Smooth muscle cell (in vitro differentiated cells): Measurements from ENCODE around the gene CCDC97. TPM values are rescaled to one million over a fixed set of nuclear protein-coding genes. Genes with fewer than 3 reads are reported as not detected.
A peak's percentile ranks its signal among the peaks of the same experiment; 100 is the strongest.

Experiments used
- DNase-seq: peaks from one replicate; lab custom pipeline; 2025; ENCODE audit not compliant: unreplicated experiment; lab: John Stamatoyannopoulos, UW
- H2AFZ ChIP-seq: fragments of 200-600 bp; sonication (generic); 2 replicates; pipeline ENCODE4 v1.6.0; 2016; ENCODE audit warnings: antibody characterized with exemption, low read depth, mild to moderate bottlenecking
- H3F3A ChIP-seq: fragments of 200-600 bp; sonication (generic); 2 replicates; pipeline ENCODE4 v1.6.0; 2017; ENCODE audit warnings: antibody characterized with exemption, low read depth
- H3K27ac ChIP-seq: fragments of 200-600 bp; sonication (generic); 2 replicates; pipeline ENCODE4 v1.5.1; 2016; ENCODE audit warnings: low read depth, mild to moderate bottlenecking
- H3K27me3 ChIP-seq: fragments of 200-600 bp; sonication (generic); 2 replicates; pipeline ENCODE4 v1.6.1; 2016; ENCODE audit warnings: low read depth, mild to moderate bottlenecking
- H3K36me3 ChIP-seq: fragments of 200-600 bp; sonication (generic); 2 replicates; pipeline ENCODE4 v1.5.1; 2016; ENCODE audit warnings: low read depth
- H3K4me1 ChIP-seq: fragments of 200-600 bp; sonication (generic); 2 replicates; pipeline ENCODE4 v1.5.1; 2016; ENCODE audit warnings: low read depth
- H3K4me2 ChIP-seq: fragments of 200-600 bp; sonication (generic); 2 replicates; pipeline ENCODE4 v1.6.0; 2016; ENCODE audit warnings: mild to moderate bottlenecking
- H3K4me3 ChIP-seq: fragments of 200-600 bp; sonication (generic); 2 replicates; pipeline ENCODE4 v1.5.1; 2016; ENCODE audit warnings: mild to moderate bottlenecking
- H3K79me2 ChIP-seq: fragments of 200-600 bp; sonication (generic); 2 replicates; pipeline ENCODE4 v1.6.0; 2016; ENCODE audit warnings: low read depth, mild to moderate bottlenecking
- H3K9ac ChIP-seq: fragments of 200-600 bp; sonication (generic); 2 replicates; pipeline ENCODE4 v1.6.0; 2016; ENCODE audit warnings: low read depth
- H3K9me3 ChIP-seq: fragments of 200-600 bp; sonication (generic); replicated peaks from 2 replicates; pipeline ENCODE4 v1.5.1; 2016; ENCODE audit warnings: low read depth
- H4K20me1 ChIP-seq: fragments of 200-600 bp; sonication (generic); 2 replicates; pipeline ENCODE4 v1.6.0; 2016; ENCODE audit warnings: low read depth
- CTCF ChIP-seq: fragments of 200-600 bp; sonication (generic); IDR thresholded peaks from 2 replicates; pipeline ENCODE4 v1.5.1; 2017; ENCODE audit warnings: borderline replicate concordance, mild to moderate bottlenecking, antibody characterized with exemption; ENCODE audit not compliant: insufficient read depth, poor library complexity, severe bottlenecking
- WGBS: methylation state at CpG from one replicate; pipeline ENCODE4 v1.1.7; 2016; ENCODE audit warnings: low lambda C conversion rate; 5-methylcytosine and 5-hydroxymethylcytosine counted together
- polyA plus RNA-seq: library from polyadenylated mRNA; unstranded; fragments of >200 nt; fragmentation: Nextera tagmentation; extraction: Ambion mirVana; gene quantifications from 2 replicates; pipeline ENCODE4 v1.2.1, GENCODE V29; 2016
- total RNA-seq: library from RNA; depleted of rRNA; stranded (reverse); fragments of >200 nt; gene quantifications from 2 replicates; pipeline ENCODE4 v1.2.3, GENCODE V29; 2014

CCDC97 gene
- total and polyA plus RNA-seq, 2 experiments from 2014 or later = 7.5 to 18.2 TPM

- H3K4me1 ChIP-seq = no peaks in the 10 kb centered on the region
- H4K20me1 ChIP-seq = peaks cover 44% of the 10 kb centered on the region
- H3F3A ChIP-seq = peaks cover 18% of the 10 kb centered on the region
Observed at GRCh38 chr19:41353466-41354342, 43.7 kb downstream of the CCDC97 start, which contains the start of gene TGFB1. Gene TGFB1 (minus strand): TSS chr19:41353922. CDS start chr19:41353044, 878 bp downstream.

GRCh38 chr19:41354343-41354953 is 44.5 kb downstream of the CCDC97 start:
- Histone ChIP-seq H3K4me1 (no peaks in the 10 kb centered on the region), H3K36me3 (no peaks in the 10 kb centered on the region), H2AFZ (no peak overlapping the region), H3K4me2 (peak overlapping the region; percentile 94), H3K27ac (no peak overlapping the region), H3F3A (peaks cover 18% of the 10 kb centered on the region), H3K4me3 (peak overlapping the region; percentile 76), H3K9me3 (no peaks in the 10 kb centered on the region), H3K79me2 (peaks cover 46% of the 10 kb centered on the region), H3K27me3 (no peaks in the 10 kb centered on the region), H3K9ac (no peak overlapping the region), H4K20me1 (peaks cover 36% of the 10 kb centered on the region)
- no peak for TF ChIP-seq CTCF
- WGBS = 93% methylated on average over 23 of the region's 23 CpGs
- DNase-seq = no peak

More at GRCh38 chr19:41353466-41354342, 43.7 kb downstream of the CCDC97 start, which contains the start of gene TGFB1:
- no peaks in the 10 kb centered on the region for H3K36me3 ChIP-seq
- peaks cover 50% of the 10 kb centered on the region for H3K79me2 ChIP-seq
- WGBS = under 1% methylated on average over 27 of the region's 78 CpGs
- DNase-seq = peak; percentile 97
- H3K27ac ChIP-seq = peak within 1 kb of the TSS; percentile 57
- no peaks in the 10 kb centered on the region for H3K27me3 ChIP-seq
- no peaks in the 10 kb centered on the region for H3K9me3 ChIP-seq
- peak within 1 kb of the TSS; percentile 83 for H3K9ac ChIP-seq
- no peak within 1 kb of the TSS for H2AFZ ChIP-seq
- peak; percentile 81 for TF ChIP-seq CTCF
- H3K4me3 ChIP-seq = peak within 1 kb of the TSS; percentile 76
- peak within 1 kb of the TSS; percentile 94 for H3K4me2 ChIP-seq

GRCh38 chr19:41355035-41355434 is 45.1 kb downstream of the CCDC97 start:
- Histone ChIP-seq H3K27me3 (no peaks in the 10 kb centered on the region), H3F3A (peaks cover 18% of the 10 kb centered on the region), H4K20me1 (peaks cover 30% of the 10 kb centered on the region), H3K4me2 (no peak overlapping the region), H3K27ac (no peak overlapping the region), H3K36me3 (no peaks in the 10 kb centered on the region), H2AFZ (no peak overlapping the region), H3K79me2 (peaks cover 42% of the 10 kb centered on the region), H3K4me1 (no peaks in the 10 kb centered on the region), H3K9ac (no peak overlapping the region), H3K9me3 (no peaks in the 10 kb centered on the region), H3K4me3 (no peak overlapping the region)
- DNase-seq = no peak
- no peak for TF ChIP-seq CTCF
- WGBS = 86% methylated on average over 1 of the region's 1 CpG
